Coronary artery (tissue), 2 donors: ENCODE results near the gene PRKACB.

Experiments used
- DNase-seq: peaks from one replicate; pipeline ENCODE4 v3.0.0-alpha.2; 2017; ENCODE audit warnings: low spot score
- H3K27ac ChIP-seq, 2 donors: fragments of 200-600 bp; sonication (generic); one replicate each; pipeline ENCODE4 v1.5.1; 2016 to 2019
- H3K4me3 ChIP-seq: fragments of 200-600 bp; sonication (generic); 2 replicates; pipeline ENCODE4 v1.5.1; 2016; ENCODE audit warnings: mild to moderate bottlenecking, moderate library complexity
- CTCF ChIP-seq: fragments of 200-600 bp; sonication (generic); IDR thresholded peaks from one replicate; pipeline ENCODE4 v1.5.1; 2019; ENCODE audit warnings: antibody characterized with exemption

PRKACB gene

DNA sequence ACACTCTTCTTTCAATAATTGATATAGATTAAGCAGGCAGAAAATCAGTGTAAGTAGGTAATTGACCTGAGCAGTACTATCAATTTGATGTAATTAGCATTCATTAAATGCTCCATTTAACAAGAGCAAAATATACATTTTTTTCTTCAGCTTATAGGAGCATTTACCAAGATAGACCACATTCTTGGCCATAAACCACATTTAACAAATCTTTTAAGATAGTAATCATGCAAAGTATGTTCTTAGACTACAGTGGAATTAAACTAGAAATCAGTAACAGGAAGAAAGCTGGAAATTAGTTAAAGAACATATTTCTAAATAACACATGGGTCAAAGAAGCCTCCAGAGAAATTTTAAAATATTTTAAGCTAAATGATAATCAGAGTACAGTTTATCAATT lies 8.7 kb upstream of the PRKACB start:
- Histone ChIP-seq H3K4me3 (no peak overlapping the region), H3K27ac (no peak overlapping the region)
- no peak for TF ChIP-seq CTCF
- no peak for DNase-seq

GRCh38 chr1:84141182-84142003 lies 2.7 kb upstream of the PRKACB start:
- no peak for DNase-seq
- TF ChIP-seq CTCF = no peak
- Histone ChIP-seq H3K4me3 (no peak overlapping the region), H3K27ac (no peak overlapping the region)

GRCh38 chr1:84145068-84145467 lies 997 bp downstream of the PRKACB start:
- DNase-seq = no peak
- Histone ChIP-seq H3K4me3 (peak overlapping the region; percentile 3), H3K27ac (peak overlapping the region in 1 of 2 donors; percentile 13)
- no peak for TF ChIP-seq CTCF

DNA sequence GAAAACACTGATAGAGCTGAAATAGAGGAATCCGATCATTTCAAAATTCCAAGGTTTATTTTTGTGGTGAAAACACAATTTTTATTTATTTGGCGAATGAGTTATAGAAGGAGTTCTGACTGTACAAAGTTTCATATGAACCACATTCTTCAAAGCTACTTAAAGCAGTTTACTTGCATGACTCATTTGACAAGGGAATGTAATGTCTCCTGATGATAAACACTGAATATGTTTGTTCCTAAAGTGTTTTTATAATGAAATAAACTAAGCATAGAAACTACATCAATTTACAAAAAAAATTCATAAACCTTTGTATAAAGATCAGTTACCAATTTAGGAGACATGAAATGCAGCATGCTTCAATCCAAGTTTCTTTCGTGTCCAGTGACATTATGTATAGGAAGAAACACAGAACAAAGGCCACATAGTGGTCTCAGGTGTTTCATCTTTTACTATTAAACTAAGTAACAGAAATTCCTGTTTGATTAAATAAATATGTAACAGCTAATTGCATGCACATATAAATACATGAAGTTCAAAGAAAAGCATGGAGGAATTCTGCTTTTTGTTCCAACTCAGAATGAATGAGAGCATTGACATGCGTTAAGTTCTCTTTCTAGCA lies 2.5 kb downstream of the PRKACB start:
- TF ChIP-seq CTCF = no peak
- no peak for DNase-seq
- Histone ChIP-seq H3K27ac (no peak overlapping the region), H3K4me3 (no peak overlapping the region)

DNA sequence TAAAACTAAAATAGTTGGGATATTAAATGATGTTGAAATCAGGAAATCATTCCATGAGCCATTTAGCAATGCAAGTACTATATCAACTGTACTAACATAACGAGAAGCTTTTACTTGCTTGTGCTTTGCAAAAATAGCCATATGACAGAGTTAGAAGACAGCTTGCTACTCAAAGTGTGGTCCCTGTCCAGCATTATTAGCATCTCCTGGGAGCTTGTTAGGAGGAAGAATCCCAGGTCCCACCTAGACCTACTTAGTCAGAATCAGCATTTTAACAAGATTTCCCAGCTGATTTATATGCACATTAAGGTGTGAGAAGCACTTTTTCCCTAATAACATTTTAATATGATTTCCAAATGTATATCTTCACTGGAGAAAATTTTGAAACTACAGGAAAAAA lies 4.7 kb downstream of the PRKACB start:
- no peak for TF ChIP-seq CTCF
- no peak for DNase-seq
- H3K27ac ChIP-seq = no peak overlapping the region
- no peak overlapping the region for H3K4me3 ChIP-seq

DNA sequence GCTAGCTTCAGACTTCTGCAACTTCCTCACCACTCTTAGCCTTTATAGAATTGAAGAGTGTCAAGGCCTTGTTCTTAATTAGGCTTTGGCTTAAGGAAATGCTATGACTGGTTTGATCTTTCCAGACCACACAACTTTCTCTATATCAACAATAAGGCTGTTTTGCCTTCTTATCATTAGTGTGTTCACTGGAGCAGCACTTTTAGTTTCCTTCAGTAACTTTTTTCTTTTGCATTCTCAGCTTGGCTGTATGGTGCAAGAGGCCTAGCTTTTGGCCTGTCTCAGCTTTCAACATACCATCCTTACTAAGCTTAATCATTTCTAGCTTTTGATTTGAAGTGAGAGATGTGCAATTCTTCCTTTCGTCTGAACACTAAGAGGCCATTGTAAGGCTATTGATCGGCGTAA lies 8.6 kb downstream of the PRKACB start:
- TF ChIP-seq CTCF = no peak
- no peak for DNase-seq
- H3K4me3 ChIP-seq = no peak overlapping the region
- H3K27ac ChIP-seq = no peak overlapping the region

GRCh38 chr1:84155517-84155916 lies 11.4 kb downstream of the PRKACB start:
- no peak overlapping the region for H3K4me3 ChIP-seq
- DNase-seq = no peak
- TF ChIP-seq CTCF = no peak
- H3K27ac ChIP-seq = no peak overlapping the region
